Measurements from ENCODE around the gene STARD3. TPM values are rescaled to one million over a fixed set of nuclear protein-coding genes. Genes with fewer than 3 reads are reported as not detected.

Gene STARD3
- polyA plus RNA-seq, 2 of the 4 experiments (the other 2 are of a cell fraction) = 54.6 to 56.0 TPM

- H3K4me2 ChIP-seq = no peak overlapping the region
- TF ChIP-seq HES2 (IDR thresholded peaks at IDR 0.05) (no peak), JUN (IDR thresholded peaks at IDR 0.05) (no peak)
- FAIRE-seq (no peak), DNase-seq (ENCODE audit: low read depth in 1 of 2, low spot score in 1 of 2) (no peak), ATAC-seq (no peak)
- no peak overlapping the region for H3K27ac ChIP-seq
- no peak overlapping the region for H3K4me3 ChIP-seq
- H3K4me1 ChIP-seq = peaks cover 33% of the 10 kb centered on the region
- 94% methylated on average over 35 of the region's 35 CpGs for WGBS (ENCODE audit: missing lambda C conversion rate)
- ChIA-PET CTCF (interaction anchor here (0.9 to 50.7 kb wide), 7 partner anchors 8 to 70 kb away, joined by 3 to 1391 read pairs (median 4); partner anchors contain the start of genes MIEN1, PNMT, PPP1R1B and STARD3), POLR2A (no interaction called here)
- H3K9me3 ChIP-seq = no peaks in the 10 kb centered on the region
These were observed 23.7 kb downstream of the STARD3 start for GRCh38 chr17:39660397-39661385.

- ChIA-PET POLR2A (no interaction called here), CTCF (interaction anchor here (0.6 to 50.7 kb wide), 4 partner anchors 10 to 113 kb away, joined by 3 to 1391 read pairs (median 16); partner anchors contain the start of genes PPP1R1B and STARD3)
- no peak overlapping the region for H3K27ac ChIP-seq
- no peak overlapping the region for H3K4me2 ChIP-seq
- TF ChIP-seq KDM1A (IDR thresholded peaks at IDR 0.05; ENCODE audit: low read depth) (0 out of 2 replicates have a peak, but pooled peaks have one; percentile 58), ZFP36 (IDR thresholded peaks at IDR 0.05; ENCODE audit: borderline replicate concordance, partially characterized antibody) (no peak)
- no peak for FAIRE-seq
- H3K4me3 ChIP-seq = no peak overlapping the region
- ATAC-seq = no peak
- DNase-seq (ENCODE audit: low read depth in 1 of 2, low spot score in 1 of 2) = no peak
- peaks cover 45% of the 10 kb centered on the region for H3K4me1 ChIP-seq
- 80% methylated on average over 8 of the region's 8 CpGs for WGBS (ENCODE audit: missing lambda C conversion rate)
- no peaks in the 10 kb centered on the region for H3K9me3 ChIP-seq
These were observed 25.0 kb downstream of the STARD3 start for GRCh38 chr17:39661744-39662541.

GRCh38 chr17:39662551-39663339, 25.8 kb downstream of the STARD3 start:
- 78% methylated on average over 12 of the region's 22 CpGs for WGBS (ENCODE audit: missing lambda C conversion rate)
- Histone ChIP-seq H3K4me3 (no peak overlapping the region), H3K27ac (peak overlapping the region in 1 of 2 experiments; percentile 79; a peak in 3 of 6 replicates), H3K4me2 (peak overlapping the region; percentile 70), H3K4me1 (peaks cover 53% of the 10 kb centered on the region), H3K9me3 (no peaks in the 10 kb centered on the region)
- CTCF ChIA-PET = interaction anchor here (0.6 to 50.7 kb wide), 5 partner anchors 9 to 112 kb away, joined by 3 to 1391 read pairs (median 8); partner anchors contain the start of genes PPP1R1B and STARD3
- TF ChIP-seq FOSB (CRISPR knock-in tag; IDR thresholded peaks at IDR 0.05) = no peak
- no peak for TF ChIP-seq POLR2AphosphoS2 (conservative IDR thresholded peaks at IDR 0.05; ENCODE audit: low read length)
- no peak for TF ChIP-seq MAFK (IDR thresholded peaks at IDR 0.05; ENCODE audit: partially characterized antibody)
- no peak for TF ChIP-seq CHD4 (IDR thresholded peaks at IDR 0.05; ENCODE audit: borderline replicate concordance)
- no peak for TF ChIP-seq JUNB (IDR thresholded peaks at IDR 0.05)
- TF ChIP-seq REST (IDR thresholded peaks at IDR 0.05) = no peak
- no peak for TF ChIP-seq KDM5A (IDR thresholded peaks at IDR 0.05)
- no peak for TF ChIP-seq E2F6 (IDR thresholded peaks at IDR 0.05; ENCODE audit: borderline replicate concordance, low read depth)
- TF ChIP-seq HMGXB4 (CRISPR knock-in tag; IDR thresholded peaks at IDR 0.05; ENCODE audit: borderline replicate concordance) = no peak
- no peak for TF ChIP-seq MAX (IDR thresholded peaks at IDR 0.05)
- TF ChIP-seq HOXB5 (CRISPR knock-in tag; IDR thresholded peaks at IDR 0.05) = no peak
- no peak for TF ChIP-seq NFE2L2 (conservative IDR thresholded peaks at IDR 0.05; ENCODE audit: low read length)
- no peak for TF ChIP-seq USF2 (IDR thresholded peaks at IDR 0.05)
- TF ChIP-seq JUN (IDR thresholded peaks at IDR 0.05) = no peak
- FAIRE-seq = no peak
- ATAC-seq = 0 out of 6 replicates have a peak, but pooled peaks of 1 of the 2 experiments have one; percentile 1
- DNase-seq (ENCODE audit: low read depth in 1 of 2, low spot score in 1 of 2) = no peak
- POLR2A ChIA-PET = interaction anchor here (0.7 kb wide), 1 partner anchor 67 kb away, joined by 3 read pairs; no protein-coding TSS in a partner anchor
